Stomach smooth muscle (tissue), 2 donors: ENCODE results near the gene MKRN2OS.

Experiments
- H3K27ac ChIP-seq: one replicate; pipeline ENCODE4 v1.7.0; 2013; ENCODE audit warnings: mild to moderate bottlenecking, low read length, inconsistent platforms
- H3K27me3 ChIP-seq, 2 donors: one replicate each; pipeline ENCODE4 v1.7.0; 2013; ENCODE audit warnings: low read length in 2 of 2; ENCODE audit not compliant: insufficient read depth in 2 of 2, control insufficient read depth in 1 of 2
- H3K36me3 ChIP-seq, 2 donors: one replicate each; pipeline ENCODE4 v1.7.0; 2013; ENCODE audit warnings: low read length in 2 of 2; ENCODE audit not compliant: control insufficient read depth in 2 of 2, insufficient read depth in 2 of 2
- H3K4me1 ChIP-seq: one replicate; pipeline ENCODE4 v1.7.0; 2013; ENCODE audit warnings: low read length; ENCODE audit not compliant: control insufficient read depth, insufficient read depth
- H3K4me3 ChIP-seq, 2 donors: one replicate each; pipeline ENCODE4 v1.7.0; 2013; ENCODE audit warnings: low read length in 2 of 2
- H3K9ac ChIP-seq, 2 donors: one replicate each; pipeline ENCODE4 v1.7.0; 2013; ENCODE audit warnings: low read length in 2 of 2, mild to moderate bottlenecking in 1 of 2
- H3K9me3 ChIP-seq, 2 donors: one replicate each; pipeline ENCODE4 v1.7.0; 2013; ENCODE audit warnings: low read length in 2 of 2; ENCODE audit not compliant: control insufficient read depth in 2 of 2
- donor health status: healthy.
- donor health status: Pancreatic carcinoma.

Gene MKRN2OS

DNA sequence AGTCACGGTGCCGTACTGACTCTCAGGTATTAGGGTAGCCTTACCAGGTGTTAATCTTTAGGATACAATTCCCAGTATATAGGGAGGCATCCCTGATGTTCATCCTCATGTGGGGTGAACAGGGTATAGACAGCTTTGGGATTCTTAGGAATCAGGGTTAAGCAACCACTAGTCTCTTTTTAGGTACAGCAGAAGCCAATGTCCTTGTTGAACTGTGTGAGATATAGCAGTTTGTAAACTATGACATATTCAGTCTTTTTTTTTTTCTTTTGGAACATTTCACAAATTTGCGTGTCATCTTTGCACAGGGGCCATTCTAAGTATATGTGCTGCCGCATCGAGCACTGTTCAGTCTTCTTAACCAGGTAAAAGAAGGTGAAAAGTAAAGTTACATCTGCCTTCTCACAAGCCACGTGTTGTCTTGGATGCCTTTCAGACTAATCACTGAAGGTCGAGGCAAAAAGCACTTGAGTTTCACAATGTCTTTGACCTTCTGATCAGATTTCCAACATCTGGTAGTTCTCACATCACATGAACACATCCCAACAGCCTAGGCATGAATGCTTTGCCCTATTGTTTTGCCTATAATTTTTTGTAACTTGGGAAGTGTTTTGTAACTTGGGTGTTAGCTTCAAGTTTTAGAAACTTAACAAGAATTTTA is 43.8 kb downstream of the MKRN2OS start:
- no peak overlapping the region for H3K9ac ChIP-seq
- H3K36me3 ChIP-seq: peaks cover 44 to 52% of the 10 kb centered on the region in 2 donors
- H3K27ac ChIP-seq: no peak overlapping the region

DNA sequence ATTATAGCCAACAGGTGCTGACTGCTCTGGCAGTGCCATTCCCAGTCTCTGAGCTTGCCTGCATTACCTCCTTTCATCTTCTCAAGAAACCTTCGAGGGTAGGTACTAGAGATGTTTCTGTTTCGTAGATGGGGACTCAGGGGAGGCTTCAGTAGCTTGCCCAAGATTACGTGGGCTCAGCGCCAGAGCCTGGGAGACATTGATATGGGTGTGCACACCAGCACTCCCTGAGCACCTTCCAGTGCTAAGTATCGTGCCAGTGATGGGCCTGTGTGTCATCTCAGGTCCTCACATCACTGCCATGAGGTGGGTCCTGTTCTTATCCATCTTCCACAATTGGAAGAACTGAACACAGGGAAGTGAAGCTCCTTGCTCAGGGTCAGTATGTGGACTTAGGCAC is 45.8 kb downstream of the MKRN2OS start:
- peaks cover 48 to 56% of the 10 kb centered on the region in 2 donors for H3K36me3 ChIP-seq
- no peak overlapping the region for H3K4me3 ChIP-seq
- H3K4me1 ChIP-seq: no peaks in the 10 kb centered on the region
- H3K9ac ChIP-seq: no peak overlapping the region
- H3K9me3 ChIP-seq: no peaks in the 10 kb centered on the region
- no peaks in the 10 kb centered on the region for H3K27me3 ChIP-seq
- no peak overlapping the region for H3K27ac ChIP-seq

More for the DNA sequence above, 43.8 kb downstream of the MKRN2OS start:
- Histone ChIP-seq H3K9me3 (no peaks in the 10 kb centered on the region), H3K27me3 (no peaks in the 10 kb centered on the region), H3K4me1 (no peaks in the 10 kb centered on the region), H3K4me3 (no peak overlapping the region)

DNA sequence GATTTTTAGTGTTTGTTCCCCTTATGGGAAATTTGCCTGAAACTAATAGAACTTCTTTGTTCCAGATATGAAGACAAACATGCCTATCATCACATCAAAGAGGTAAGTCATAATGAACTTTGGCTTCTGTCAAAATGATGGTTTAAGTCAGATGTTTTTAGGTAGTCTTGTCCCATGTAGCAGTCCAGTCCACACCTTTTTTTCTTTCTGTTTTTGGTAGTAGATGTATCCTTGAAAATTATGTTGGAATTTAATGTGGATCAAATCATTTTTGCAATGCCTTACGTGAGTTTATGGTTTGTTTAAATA is 48.9 kb downstream of the MKRN2OS start:
- Histone ChIP-seq H3K4me3 (no peak overlapping the region), H3K4me1 (no peaks in the 10 kb centered on the region), H3K27me3 (no peaks in the 10 kb centered on the region), H3K27ac (no peak overlapping the region), H3K36me3 (peaks cover 43 to 44% of the 10 kb centered on the region in 2 donors), H3K9ac (no peak overlapping the region), H3K9me3 (no peaks in the 10 kb centered on the region)

DNA sequence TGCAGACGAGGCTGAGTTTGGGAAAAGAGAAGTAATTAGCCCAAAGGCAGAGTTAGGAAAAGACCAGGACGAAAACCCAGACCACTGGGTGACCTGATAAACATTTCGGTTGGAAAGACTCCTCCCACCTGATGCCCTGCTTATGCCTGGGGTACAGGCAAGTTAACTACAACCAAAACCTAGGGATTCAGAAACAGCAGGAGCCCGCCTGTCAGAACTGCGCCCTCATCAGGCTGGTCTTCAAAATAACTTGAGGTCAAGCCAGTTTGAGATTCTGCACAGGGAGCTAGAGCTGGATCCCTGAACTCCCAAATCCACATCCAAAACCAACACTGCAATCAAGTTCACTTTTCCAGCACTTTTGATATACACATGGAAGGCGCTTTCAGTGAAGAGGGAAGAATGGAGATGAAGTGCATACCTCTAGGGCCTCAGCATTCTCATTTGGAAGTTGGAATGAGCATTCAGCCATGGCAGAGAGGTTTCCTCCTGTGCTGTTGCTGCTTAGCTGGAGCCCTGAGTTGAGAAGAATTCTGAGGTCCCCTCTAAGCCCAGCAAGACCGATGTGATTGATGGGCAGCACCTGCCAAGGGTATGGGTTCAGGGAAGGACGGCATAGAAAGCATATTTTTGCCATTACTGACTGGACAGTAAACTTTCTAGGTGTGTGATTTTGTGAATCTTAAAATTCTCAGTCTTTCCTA is 49.4 kb downstream of the MKRN2OS start:
- Histone ChIP-seq H3K27ac (no peak overlapping the region), H3K4me3 (no peak overlapping the region), H3K9ac (no peak overlapping the region), H3K9me3 (no peaks in the 10 kb centered on the region), H3K36me3 (peaks cover 40 to 45% of the 10 kb centered on the region in 2 donors), H3K27me3 (no peaks in the 10 kb centered on the region), H3K4me1 (no peaks in the 10 kb centered on the region)

DNA sequence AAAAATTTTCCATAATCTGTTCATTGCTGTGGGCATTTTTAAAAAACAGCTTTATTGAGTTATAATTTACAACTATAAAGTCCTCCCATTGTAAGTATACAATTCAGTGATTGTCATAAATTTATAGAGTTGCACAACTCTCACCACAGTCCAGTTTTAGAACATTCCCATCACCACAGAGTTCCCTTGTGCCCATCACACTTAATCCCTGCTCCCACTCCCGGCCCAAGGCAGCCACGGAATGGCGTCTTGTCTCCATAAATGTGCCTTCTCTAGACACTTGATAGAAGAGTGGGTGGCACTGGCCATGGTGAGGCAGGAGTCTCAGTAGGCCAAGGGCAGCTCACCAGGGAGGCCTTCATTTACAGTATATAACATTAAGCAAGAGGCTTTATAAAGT is 54.8 kb downstream of the MKRN2OS start:
- no peak overlapping the region for H3K27ac ChIP-seq
- no peak overlapping the region for H3K4me3 ChIP-seq
- H3K9ac ChIP-seq: no peak overlapping the region
- H3K36me3 ChIP-seq: peaks cover 5 to 12% of the 10 kb centered on the region in 2 donors
- H3K27me3 ChIP-seq: no peaks in the 10 kb centered on the region
- H3K4me1 ChIP-seq: peaks cover 2% of the 10 kb centered on the region
- no peaks in the 10 kb centered on the region for H3K9me3 ChIP-seq

DNA sequence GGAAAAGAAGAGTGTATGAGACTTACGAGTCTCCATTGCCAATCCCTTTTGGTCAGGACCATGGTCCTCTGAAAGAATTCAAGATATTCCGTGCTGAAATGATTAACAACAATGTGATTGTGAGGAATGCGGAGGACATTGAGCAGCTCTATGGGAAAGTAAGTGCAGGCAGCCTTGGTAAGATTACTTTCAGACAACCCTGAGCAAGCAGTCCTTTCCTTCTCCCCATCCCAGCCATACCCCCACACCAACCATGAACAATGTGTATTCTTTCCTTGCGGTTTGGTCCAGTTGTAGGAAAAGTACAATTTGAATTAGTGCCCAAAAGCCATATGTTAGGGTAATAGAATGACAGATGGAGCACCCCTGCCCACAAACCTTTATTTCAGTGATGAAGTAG is 55.5 kb downstream of the MKRN2OS start:
- H3K27ac ChIP-seq: no peak overlapping the region
- peaks cover 5 to 9% of the 10 kb centered on the region in 2 donors for H3K36me3 ChIP-seq
- H3K9me3 ChIP-seq: no peaks in the 10 kb centered on the region
- no peaks in the 10 kb centered on the region for H3K27me3 ChIP-seq
- no peak overlapping the region for H3K9ac ChIP-seq
- peaks cover 9% of the 10 kb centered on the region for H3K4me1 ChIP-seq
- no peak overlapping the region for H3K4me3 ChIP-seq
